GM12878 (cell line): ENCODE data around the gene SMARCE1. TPM values are rescaled to one million over a fixed set of nuclear protein-coding genes. Genes with fewer than 3 reads are reported as not detected.
A peak's percentile ranks its signal among the peaks of the same experiment; 100 is the strongest.

Experiments used
- BCL3 ChIP-seq: IDR thresholded peaks from 2 replicates; pipeline ENCODE4 v1.6.1; 2011; ENCODE audit warnings: borderline replicate concordance, low read depth, mild to moderate bottlenecking, moderate library complexity, low read length; ENCODE audit not compliant: insufficient read depth, poor library complexity, severe bottlenecking
- CHD2 ChIP-seq: IDR thresholded peaks from 2 replicates; pipeline ENCODE4 v1.6.1; 2011; ENCODE audit warnings: low read depth, low read length, improper control_type of control experiment, borderline replicate concordance
- CHD4 ChIP-seq: fragments of 200-600 bp; sonication (generic); IDR thresholded peaks from 2 replicates; pipeline ENCODE4 v1.6.1; 2016; ENCODE audit warnings: mild to moderate bottlenecking
- CUX1 ChIP-seq: IDR thresholded peaks from 2 replicates; pipeline ENCODE4 v1.6.1; 2012; ENCODE audit warnings: improper control_type of control experiment, low read depth, low read length; ENCODE audit not compliant: insufficient replicate concordance
- E2F8 ChIP-seq: fragments of 450-650 bp; IDR thresholded peaks from 2 replicates; pipeline ENCODE4 v1.6.1; 2018; ENCODE audit warnings: mild to moderate bottlenecking, low read depth, moderate library complexity; ENCODE audit not compliant: partially characterized antibody
- FOXK2 ChIP-seq: fragments of 450-650 bp; IDR thresholded peaks from 2 replicates; pipeline ENCODE4 v1.6.1; 2017; ENCODE audit warnings: mild to moderate bottlenecking, moderate library complexity
- HDAC6 ChIP-seq: fragments of 200-600 bp; sonication (generic); IDR thresholded peaks from one replicate; pipeline ENCODE4 v1.8.0; 2017; ENCODE audit warnings: antibody characterized with exemption; ENCODE audit not compliant: unreplicated experiment
- MEF2B ChIP-seq: fragments of 450-650 bp; IDR thresholded peaks from 2 replicates; pipeline ENCODE4 v1.6.1; 2018; ENCODE audit warnings: mild to moderate bottlenecking, moderate library complexity; ENCODE audit not compliant: partially characterized antibody, poor library complexity, severe bottlenecking
- MYC ChIP-seq: IDR thresholded peaks from 2 replicates; pipeline ENCODE4 v1.6.1; 2011; ENCODE audit warnings: mild to moderate bottlenecking, low read length, moderate library complexity, inconsistent platforms; ENCODE audit not compliant: insufficient read depth, insufficient replicate concordance, insufficient read length, severe bottlenecking
- NR2F1 ChIP-seq: fragments of 450-650 bp; conservative IDR thresholded peaks from 2 replicates; pipeline ENCODE4 v1.6.1; 2017; ENCODE audit warnings: mild to moderate bottlenecking
- POU2F2 ChIP-seq: IDR thresholded peaks from 3 replicates; pipeline ENCODE4 v1.6.1; 2011; ENCODE audit warnings: low read depth, mild to moderate bottlenecking, low read length, borderline replicate concordance
- RAD51 ChIP-seq: fragments of 450-650 bp; IDR thresholded peaks from 2 replicates; pipeline ENCODE4 v1.6.1; 2016; ENCODE audit warnings: moderate library complexity, mild to moderate bottlenecking, inconsistent platforms
- RELA ChIP-seq: fragments of 450-650 bp; IDR thresholded peaks from 2 replicates; pipeline ENCODE4 v1.8.0; 2014; ENCODE audit warnings: borderline replicate concordance; ENCODE audit not compliant: partially characterized antibody
- RELB ChIP-seq: fragments of 450-650 bp; IDR thresholded peaks from 2 replicates; pipeline ENCODE4 v1.6.1; 2017; ENCODE audit warnings: low read depth, mild to moderate bottlenecking, moderate library complexity
- RFX5 ChIP-seq: IDR thresholded peaks from 2 replicates; pipeline ENCODE4 v1.6.1; 2011; ENCODE audit warnings: low read depth, low read length, improper control_type of control experiment
- SREBF2 ChIP-seq: IDR thresholded peaks from 2 replicates; pipeline ENCODE4 v1.6.1; 2012; ENCODE audit warnings: mild to moderate bottlenecking, low read length
- TARDBP ChIP-seq: IDR thresholded peaks from 2 replicates; pipeline ENCODE4 v1.6.1; 2016; ENCODE audit warnings: borderline replicate concordance
- polyA plus RNA-seq, 11 experiments: library from polyadenylated mRNA; depleted of rRNA in 4 of 11; unstranded in 6 of 11; stranded (reverse) in 5 of 11; fragments of >200 nt; fragmentation: Nextera tagmentation in 4 of 11; fragmentation: Illumina TruSeq in 1 of 11; extraction: Ambion mirVana in 4 of 11; extraction: Trizol in 1 of 11; gene quantifications; 1 replicate in 1 of 11; 2 replicates in 10 of 11; pipeline versions ENCODE4 v1.2.1 to v1.2.3, GENCODE V29; 2011 to 2016; ENCODE audit warnings: inconsistent platforms in 2 of 11, missing spikeins in 2 of 11, low read depth in 1 of 11
- total RNA-seq, 4 experiments: library from RNA; depleted of rRNA in 3 of 4; stranded (reverse); fragments of >200 nt in 3 of 4; fragmentation: Illumina TruSeq in 1 of 4; extraction: Trizol in 1 of 4; gene quantifications; 2 replicates each; pipeline versions ENCODE4 v1.2.1 to v1.2.3, GENCODE V29; 2013 to 2021

Gene SMARCE1
- total and polyA plus RNA-seq, 10 of the 15 experiments (the other 5 are each of a cell fraction or from before 2014, with no cell fraction given) = 87.9 to 191 (median 132) TPM

GRCh38 chr17:40602445-40603443, 44.9 kb downstream of the SMARCE1 start (continued):
- TF ChIP-seq E2F8 (peak; percentile 33), RELB (peak; percentile 93), CHD2 (peak; percentile 90), MYC (no peak), HDAC6 (no peak), NR2F1 (peak; percentile 94), RFX5 (no peak), BCL3 (peak; percentile 100), TARDBP (no peak), CUX1 (peak; percentile 100), POU2F2 (peak; percentile 94), SREBF2 (no peak), MEF2B (peak; percentile 100), RAD51 (peak; percentile 28; the same call in 1 of the 2 replicates), RELA (peak; percentile 92), FOXK2 (no peak), CHD4 (no peak)
